Heart left ventricle (tissue), 16 donors: ENCODE results near the gene KCNJ6. TPM values are rescaled to one million over a fixed set of nuclear protein-coding genes. Genes with fewer than 3 reads are reported as not detected.

Experiments used
- ATAC-seq, 4 donors: fragments of 200-7000 bp; cut with Tn5 transposase; one replicate each; pipeline ENCODE4 v1.9.1; 2020 to 2022; ENCODE audit warnings: moderate library complexity in 4 of 4, mild to moderate bottlenecking in 3 of 4, moderate number of reproducible peaks in 1 of 4
- DNase-seq, 5 donors: peaks; one replicate each; pipeline ENCODE4 v3.0.0-alpha.2; 2020
- H3K27ac ChIP-seq, 12 donors: fragments of 200-600 bp; sonication (generic) in 4 of 12; one replicate each; pipeline versions ENCODE4 v1.5.0 to v1.8.0; 2016 to 2022; ENCODE audit warnings: mild to moderate bottlenecking in 2 of 12
- H3K27me3 ChIP-seq, 9 donors: fragments of 200-600 bp; sonication (generic) in 2 of 9; one replicate each; pipeline versions ENCODE4 v1.5.1 to v1.8.0; 2016 to 2022; ENCODE audit warnings: mild to moderate bottlenecking in 3 of 9
- H3K36me3 ChIP-seq, 9 donors: fragments of 200-600 bp; sonication (generic) in 2 of 9; one replicate each; pipeline versions ENCODE4 v1.5.0 to v1.8.0; 2018 to 2022; ENCODE audit warnings: mild to moderate bottlenecking in 2 of 9
- H3K4me1 ChIP-seq, 12 donors: fragments of 200-600 bp; sonication (generic) in 4 of 12; one replicate each; pipeline versions ENCODE4 v1.5.0 to v1.8.0; 2016 to 2022; ENCODE audit warnings: mild to moderate bottlenecking in 3 of 12
- H3K4me3 ChIP-seq, 12 donors: fragments of 200-600 bp; sonication (generic) in 4 of 12; one replicate each; pipeline versions ENCODE4 v1.5.0 to v1.8.0; 2017 to 2022; ENCODE audit warnings: mild to moderate bottlenecking in 9 of 12, moderate library complexity in 4 of 12
- H3K9me3 ChIP-seq, 12 donors: fragments of 200-600 bp; sonication (generic) in 4 of 12; one replicate each; pipeline versions ENCODE4 v1.5.0 to v1.8.0; 2016 to 2022; ENCODE audit warnings: mild to moderate bottlenecking in 1 of 12
- CTCF ChIP-seq, 12 donors: fragments of 200-600 bp; sonication (generic) in 4 of 12; IDR thresholded peaks; one replicate each; pipeline versions ENCODE4 v1.5.0 to v1.8.0; 2018 to 2022; ENCODE audit warnings: antibody characterized with exemption in 12 of 12, mild to moderate bottlenecking in 5 of 12
- POLR2A ChIP-seq, 2 donors: fragments of 450-650 bp; IDR thresholded peaks; one replicate each; pipeline ENCODE4 v1.6.1; 2017; ENCODE audit warnings: antibody characterized with exemption in 2 of 2, mild to moderate bottlenecking in 2 of 2, moderate library complexity in 2 of 2
- WGBS, 4 donors: extraction: QIAGEN DNeasy Blood & Tissue Kit in 2 of 4; methylation state at CpG; one replicate each; pipeline versions ENCODE4 v1.1.5 to v1.1.7; 2013 to 2018; 5-methylcytosine and 5-hydroxymethylcytosine counted together
- intact Hi-C, 10 donors: fragments of 100-400 bp; cut with DNase I; formaldehyde crosslinking; loops; one replicate each; pipeline versions ENCODE4 v1.11.1 to v1.14.2; 2022
- polyA plus RNA-seq, 2 donors: library from polyadenylated mRNA; stranded (reverse); fragments of 200-250 nt; gene quantifications; one replicate each; pipeline ENCODE4 v1.2.3, GENCODE V29; 2013
- total RNA-seq, 9 donors: library from RNA; depleted of rRNA in 2 of 9; stranded (reverse); fragments of >200 nt in 2 of 9; fragmentation: NEBNext Ultra II Directional in 3 of 9; extraction: Animal tissue kit (Norgen Biotek cat#: 25700) in 3 of 9; gene quantifications; one replicate each; pipeline versions ENCODE4 v1.1.0 to v1.2.4, GENCODE V29; 2016 to 2023
- donor health status: ischemic (EF 13 %, LVEDD 7.1; RV severe dilation, severe dysfunction).
- donor health status: healthy with polysubstance abuse.
- donor health status: DM: no; HTN: yes; CAD: no.
- donor health status: DM: no; HTN: no; CAD: no.
- donor health status: ischemic (EF 25% LVEDD 6.9; RV normal size, moderate dysfunction).
- donor health status: ischemic (EF 25% LVEDD 5.7; RV mildly dilated, moderate dysfunction).
- donor health status: healthy.
- donor health status: DM: yes; HTN: yes; CAD: no.
- donor health status: ischemic (EF 35%, LVEDD 5.7; RV mildly dilated, moderate dysfunction).
- donor health status: nonischemic (EF 11% LVEDD 7.7; RV severe dilation, severe dysfunction).
- donor health status: DM: yes; HTN: yes; CAD: no.
- donor health status: PGD.
- donor health status: ischemic (EF 29% LVEDD 5.4; RV normal size, mild dysfunction).
- donor health status: nonischemic (EF 23%, LVEDD 6.1; RV moderate dilation, normal function).

The KCNJ6 gene
- total and polyA plus RNA-seq, 11 donors, result not detected

DNA sequence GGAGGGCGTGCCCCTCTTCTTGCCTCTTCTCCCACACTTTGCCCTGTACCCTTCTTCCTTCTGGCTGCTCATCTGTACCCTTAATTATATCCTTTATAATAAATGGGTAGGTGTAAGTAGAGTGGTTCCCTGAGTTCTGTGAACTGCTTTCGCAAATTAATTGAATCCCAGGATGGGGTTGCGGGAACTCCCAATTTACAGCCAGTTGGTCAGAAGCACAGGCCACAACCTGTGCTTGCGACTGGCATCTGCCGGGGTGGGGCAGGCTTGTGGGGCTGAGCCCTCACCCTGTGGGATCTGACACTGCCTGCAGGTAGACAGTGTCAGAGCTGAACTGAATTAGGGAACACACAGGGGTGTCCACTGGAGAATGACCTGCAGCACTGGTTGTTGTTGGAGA, 244.9 kb downstream of the KCNJ6 start:
- Histone ChIP-seq H3K36me3 (no peaks in the 10 kb centered on the region), H3K27me3 (peaks cover 0 to 18% (median 3%) of the 10 kb centered on the region in 9 donors), H3K27ac (no peak overlapping the region), H3K4me1 (peaks cover 0 to 9% (median 4%) of the 10 kb centered on the region in 12 donors), H3K9me3 (no peaks in the 10 kb centered on the region), H3K4me3 (no peak overlapping the region)
- TF ChIP-seq CTCF (IDR thresholded peaks at IDR 0.05) (no peak), POLR2A (IDR thresholded peaks at IDR 0.05) (no peak)
- ATAC-seq (no peak), DNase-seq (no peak)
- 91 to 100% (median 94%) methylated on average over 5 of the region's 5 CpGs for WGBS, 4 donors
- intact Hi-C loops, result loop anchor here in 7 of 10 donors (10.0 kb wide), 2 partner anchors 67 to 683 kb away; no protein-coding TSS in a partner anchor

DNA sequence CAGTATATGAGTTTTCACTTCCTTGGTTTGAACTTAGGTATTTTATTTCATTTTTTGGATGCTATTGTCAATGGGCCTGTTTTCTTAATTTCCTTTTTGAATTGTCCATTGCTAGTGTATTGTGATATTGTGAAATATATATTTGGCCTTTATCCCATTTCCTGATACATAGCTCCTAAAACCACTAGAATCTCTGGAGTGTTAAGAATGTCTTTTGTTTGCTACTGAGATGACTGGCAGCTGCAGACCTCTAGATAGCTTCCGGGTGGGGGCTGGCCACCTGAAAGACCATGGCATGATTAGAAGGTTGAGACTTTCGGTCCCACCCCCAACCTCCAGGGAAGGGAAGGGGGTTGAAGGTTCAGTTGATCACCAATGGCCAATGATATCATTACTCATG, 245.4 kb downstream of the KCNJ6 start:
- ATAC-seq (no peak), DNase-seq (no peak)
- no peaks in the 10 kb centered on the region for H3K36me3 ChIP-seq
- no peak overlapping the region for H3K27ac ChIP-seq
- H3K9me3 ChIP-seq, result no peaks in the 10 kb centered on the region
- H3K27me3 ChIP-seq, result peaks cover 0 to 18% (median 3%) of the 10 kb centered on the region in 9 donors
- no peak overlapping the region for H3K4me3 ChIP-seq
- intact Hi-C loops, result loop anchor here in 7 of 10 donors (10.0 kb wide), 2 partner anchors 66 to 684 kb away; no protein-coding TSS in a partner anchor
- 48 to 68% (median 54%) methylated on average over 2 of the region's 2 CpGs for WGBS, 4 donors
- TF ChIP-seq CTCF (IDR thresholded peaks at IDR 0.05) (no peak), POLR2A (IDR thresholded peaks at IDR 0.05) (no peak)
- peaks cover 0 to 13% (median 7%) of the 10 kb centered on the region in 12 donors for H3K4me1 ChIP-seq

- Histone ChIP-seq H3K36me3 (no peaks in the 10 kb centered on the region), H3K27me3 (peaks cover 0 to 9% (median 0%) of the 10 kb centered on the region in 9 donors), H3K27ac (no peak overlapping the region), H3K9me3 (no peaks in the 10 kb centered on the region), H3K4me3 (no peak overlapping the region), H3K4me1 (peaks cover 0 to 18% (median 7%) of the 10 kb centered on the region in 12 donors)
- no peak for DNase-seq
- 90 to 93% (median 91%) methylated on average over 3 of the region's 3 CpGs for WGBS, 4 donors
- no peak for ATAC-seq
- TF ChIP-seq POLR2A (IDR thresholded peaks at IDR 0.05) (no peak), CTCF (IDR thresholded peaks at IDR 0.05) (no peak)
- intact Hi-C loops, result no loop called here
Measured at GRCh38 chr21:37669249-37669648, 247.0 kb downstream of the KCNJ6 start.

DNA sequence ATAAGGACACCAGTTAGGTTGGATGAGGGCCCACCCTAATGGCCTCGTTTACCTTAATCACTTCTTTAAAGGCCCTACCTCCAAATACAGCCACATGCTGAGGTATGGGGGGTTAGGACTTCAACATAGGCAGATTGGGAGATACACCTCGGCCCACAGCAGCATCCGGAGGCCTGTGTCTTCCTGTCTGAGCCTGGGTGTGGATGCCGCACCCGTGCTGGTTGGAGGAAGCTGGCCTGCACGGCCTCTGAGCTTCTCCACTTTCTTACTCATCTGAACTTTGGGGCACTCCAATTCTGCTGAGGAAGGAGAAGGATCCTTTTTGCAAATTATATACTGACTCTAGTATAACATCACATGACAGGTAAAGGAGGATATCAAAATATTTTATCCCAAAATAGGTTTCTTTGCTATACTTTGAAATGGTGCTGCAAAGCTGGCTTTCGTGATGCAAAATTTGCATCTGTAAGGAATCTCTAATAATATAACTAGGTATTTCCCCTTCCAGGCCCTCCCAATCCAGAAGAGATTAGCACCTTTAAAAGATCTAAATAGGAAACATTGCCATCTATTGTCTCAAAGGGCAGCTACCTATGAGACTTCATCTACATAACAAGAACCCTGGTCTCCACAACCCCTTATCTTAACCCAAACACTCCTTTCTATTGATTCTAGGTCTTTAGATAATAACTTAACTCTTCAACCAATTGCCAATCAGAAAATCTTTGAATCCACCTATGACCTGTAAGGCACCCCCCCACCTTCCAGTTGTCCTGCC, 247.6 kb downstream of the KCNJ6 start:
- Histone ChIP-seq H3K4me1 (peaks cover 0 to 18% (median 7%) of the 10 kb centered on the region in 12 donors), H3K36me3 (no peaks in the 10 kb centered on the region), H3K4me3 (no peak overlapping the region), H3K9me3 (no peaks in the 10 kb centered on the region), H3K27me3 (peaks cover 0 to 3% (median 0%) of the 10 kb centered on the region in 9 donors), H3K27ac (no peak overlapping the region)
- ATAC-seq (no peak), DNase-seq (no peak)
- TF ChIP-seq POLR2A (IDR thresholded peaks at IDR 0.05), result no peak
- TF ChIP-seq CTCF (IDR thresholded peaks at IDR 0.05), result no peak
- intact Hi-C loops, result no loop called here
- 70 to 86% (median 76%) methylated on average over 7 of the region's 7 CpGs for WGBS, 4 donors
